ENCODE data around the gene HBS1L.

GRCh38 chr6:134937426-134937825 lies 117.2 kb downstream of the HBS1L start:
- no peak for TF ChIP-seq CTCF (IDR thresholded peaks at IDR 0.05; ENCODE audit: low read depth, low read length, poor library complexity, severe bottlenecking)
- no peak for TF ChIP-seq EZH2phosphoT487 (IDR thresholded peaks at IDR 0.05; ENCODE audit: borderline replicate concordance, low read length)
